NCI-H446 treated with DMSO at 0.1 percent for 48 hours (cell line): ENCODE results near the gene ZNF594.
"Not testable (repeated sequence)": the region's sequence is repeated elsewhere in the genome, so short reads cannot be mapped to it uniquely, and the experiment has no call there.

Experiments used
- DNase-seq: peaks from one replicate; lab custom pipeline; 2025; lab: John Stamatoyannopoulos, UW

The ZNF594 gene

DNA sequence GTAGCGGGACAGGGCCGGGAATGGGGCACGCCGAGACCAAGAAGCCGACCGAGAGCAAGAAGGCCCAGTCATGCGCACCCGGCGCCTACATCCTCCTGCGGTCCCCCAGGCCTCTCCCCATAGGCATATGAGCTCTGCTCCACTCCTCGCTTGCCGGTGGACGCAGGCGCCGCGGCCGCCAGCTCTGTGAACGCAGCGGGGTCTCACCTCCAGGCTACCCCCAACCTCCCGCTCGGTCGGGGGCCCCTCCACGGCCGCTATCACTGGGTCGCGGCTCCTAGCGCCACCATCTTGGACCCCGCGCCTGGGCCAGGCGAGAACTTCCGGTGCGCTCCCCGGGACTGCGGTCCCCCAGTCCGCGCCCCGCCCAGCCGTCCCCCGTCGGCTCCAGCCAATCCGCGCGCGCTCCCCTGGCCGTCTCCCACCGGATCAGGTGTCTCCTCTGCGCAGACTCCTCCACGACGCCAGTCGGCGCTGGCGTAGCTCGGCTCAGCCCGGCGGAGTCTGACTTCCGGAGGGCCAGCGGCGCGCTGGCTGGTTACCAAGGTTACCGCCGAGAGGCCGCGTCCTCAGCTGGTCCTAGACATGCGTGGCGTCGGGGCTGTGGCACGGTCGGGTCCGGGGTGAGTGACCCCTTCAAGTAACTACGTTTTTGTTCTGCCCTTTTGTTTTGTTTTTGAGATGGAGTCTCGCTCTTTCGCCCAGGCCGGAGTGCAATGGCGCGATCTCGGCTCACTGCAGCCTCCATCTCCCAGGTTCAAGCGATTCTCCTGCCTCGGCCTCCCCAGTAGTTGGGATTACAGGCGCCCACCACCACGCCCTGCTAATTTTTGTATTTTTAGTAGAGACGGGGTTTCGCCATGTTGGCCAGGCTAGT lies at the start of gene ZNF594:
Gene ZNF594, minus strand, starts transcription at position 328 of the 877 bp plus-strand sequence. CDS start 7,612 bp downstream, outside the sequence.
- peak; percentile 86 for DNase-seq

GRCh38 chr17:5239769-5240168 lies 48.1 kb upstream of the ZNF594 start:
- DNase-seq: not testable (repeated sequence)

- DNase-seq: no peak
These were observed 46.7 kb upstream of the ZNF594 start for GRCh38 chr17:5238333-5238732.

- DNase-seq: no peak
These were observed 45.9 kb upstream of the ZNF594 start for GRCh38 chr17:5237541-5238016.

GRCh38 chr17:5236938-5237540 lies 45.4 kb upstream of the ZNF594 start:
- no peak for DNase-seq

DNA sequence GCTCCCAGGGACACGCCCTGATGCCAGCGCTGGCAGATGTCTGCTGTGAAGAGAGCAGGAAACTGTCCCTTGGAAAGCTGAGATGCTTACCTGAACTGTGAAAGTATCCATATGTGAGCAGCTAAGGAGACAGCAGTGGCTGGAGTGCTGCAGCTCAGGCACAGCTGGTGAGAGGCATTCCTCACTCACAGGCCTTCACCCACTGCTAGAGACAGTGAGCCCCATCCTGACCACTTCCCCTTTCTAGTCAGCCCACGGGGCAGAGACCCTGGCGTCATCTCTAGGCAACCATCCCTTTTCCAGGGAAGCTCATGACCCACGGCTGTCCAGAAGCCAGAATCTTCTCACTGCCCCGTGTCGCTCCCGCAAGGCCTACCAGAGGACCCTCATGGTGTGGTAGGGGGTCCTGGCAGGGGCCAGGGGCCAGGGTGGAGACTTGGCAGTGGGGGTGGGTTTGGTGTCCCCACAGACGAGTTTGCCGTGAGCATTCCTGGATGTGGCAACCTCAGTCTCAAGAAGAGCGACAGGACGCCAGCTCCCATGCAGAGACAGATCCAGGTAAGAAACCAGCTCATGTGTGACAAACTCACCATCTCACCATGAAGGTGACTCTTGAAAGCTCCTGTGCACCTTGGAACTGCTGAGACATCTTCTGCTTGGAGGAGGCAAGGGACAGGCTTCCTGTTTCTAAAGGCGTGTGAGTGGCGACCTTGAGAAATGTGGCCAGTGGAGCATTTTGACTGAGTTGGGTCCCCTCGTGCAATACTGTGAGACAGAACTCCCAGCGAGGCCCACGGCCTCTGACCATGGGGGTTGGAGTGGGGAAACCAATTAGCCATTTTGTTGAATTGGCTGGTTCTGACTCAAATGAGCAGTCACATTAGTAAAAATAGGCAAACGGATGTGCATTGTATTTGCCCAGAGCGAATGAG lies 43.2 kb upstream of the ZNF594 start, which contains the start of gene SCIMP:
Gene SCIMP, minus strand, starts transcription at position 216 of the 932 bp plus-strand sequence. Its CDS starts 105 bp downstream, at position 111.
- DNase-seq: no peak

DNA sequence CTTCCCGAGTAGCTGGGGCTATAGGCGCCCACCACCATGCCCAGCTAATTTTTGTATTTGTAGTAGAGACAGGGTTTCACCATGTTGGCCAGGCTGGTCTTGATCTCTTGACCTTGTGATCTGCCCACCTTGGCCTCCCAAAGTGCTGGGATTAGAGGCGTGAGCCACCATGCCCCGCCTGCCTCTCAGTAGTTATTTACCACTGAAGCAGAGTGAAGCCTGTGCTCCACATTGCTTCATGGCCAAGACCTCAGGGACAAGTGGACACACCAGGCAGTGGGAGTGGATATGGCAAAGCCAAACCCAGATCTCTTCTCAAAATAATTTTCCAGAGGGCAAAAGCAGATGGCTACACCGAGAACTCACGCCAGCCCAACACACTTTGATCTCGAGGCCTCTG lies 41.8 kb upstream of the ZNF594 start:
- DNase-seq: not testable (repeated sequence)

GRCh38 chr17:5226940-5227878 lies 35.5 kb upstream of the ZNF594 start:
- DNase-seq: no peak

DNA sequence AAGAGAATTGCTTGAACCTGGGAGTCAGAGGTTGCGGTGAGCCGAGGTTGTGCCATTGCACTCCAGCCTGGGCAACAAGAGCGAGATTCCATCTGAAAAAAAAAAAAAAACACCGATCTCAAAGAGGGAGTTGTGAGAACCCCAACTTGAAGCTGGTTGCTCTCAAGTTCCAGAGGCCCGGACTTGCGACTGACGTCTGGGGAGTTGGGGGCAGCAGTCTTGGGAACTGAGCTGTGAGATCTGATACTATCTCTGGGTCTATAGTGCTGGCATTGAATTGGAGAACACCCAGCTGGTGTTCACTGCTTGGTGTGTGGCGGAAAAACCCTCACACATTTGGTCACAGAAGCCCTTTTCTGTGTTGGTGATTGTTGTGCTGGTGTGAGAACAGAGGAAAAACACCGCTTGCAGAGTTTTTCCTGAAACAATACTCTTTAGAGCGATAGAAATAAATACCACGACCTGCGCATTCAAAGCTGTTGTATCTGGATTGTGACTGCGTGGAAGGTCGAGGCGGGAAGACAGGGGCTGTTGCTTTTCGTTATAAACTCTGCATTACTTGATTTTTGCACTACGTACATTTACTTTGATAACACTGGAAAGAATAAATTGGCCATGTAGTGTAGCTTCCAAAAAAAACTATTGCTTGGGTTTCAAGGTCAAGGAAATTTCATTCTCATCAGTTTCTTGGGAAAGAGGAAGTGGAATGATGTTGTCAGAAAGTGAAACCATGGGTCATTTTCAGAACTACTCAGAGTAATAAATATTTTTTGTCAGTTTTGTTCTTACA lies 34.2 kb upstream of the ZNF594 start:
- no peak for DNase-seq

DNA sequence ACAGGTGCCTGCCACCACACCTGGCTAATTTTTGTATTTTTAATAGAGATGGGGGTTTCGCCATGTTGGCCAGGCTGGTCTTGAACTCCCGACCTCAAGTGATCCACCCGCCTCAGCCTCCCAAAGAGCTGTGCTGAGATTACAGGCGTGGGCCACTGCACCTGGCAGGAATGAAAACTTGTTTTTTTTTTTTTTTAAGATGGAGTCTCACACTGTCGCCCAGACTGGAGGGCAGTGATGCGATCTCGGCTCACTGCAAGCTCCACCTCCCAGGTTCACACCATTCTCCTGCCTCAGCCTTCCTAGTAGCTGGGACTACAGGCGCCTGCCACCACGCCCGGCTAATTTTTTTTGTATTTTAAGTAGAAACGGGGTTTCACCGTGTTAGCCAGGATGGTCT lies 30.2 kb upstream of the ZNF594 start:
- DNase-seq: not testable (repeated sequence)

DNA sequence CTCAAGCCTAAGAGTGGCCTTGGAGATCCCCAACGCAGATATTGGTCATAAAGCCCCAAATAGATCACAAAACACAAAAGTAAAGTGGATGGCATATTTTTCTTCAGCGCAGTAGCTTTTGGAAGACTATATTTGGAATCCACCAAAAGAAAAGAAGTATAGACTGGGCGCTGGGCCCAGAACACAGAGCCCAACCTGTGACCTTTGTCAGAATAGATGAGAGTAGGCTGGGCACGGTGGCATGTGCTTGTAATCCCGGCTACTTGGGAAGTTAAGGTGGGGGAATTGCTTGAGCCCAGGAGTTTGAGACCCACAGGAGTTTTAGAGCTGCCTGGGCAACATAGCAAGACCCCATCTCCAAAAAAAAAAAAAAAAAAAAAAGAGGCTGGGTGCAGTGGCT lies 28.4 kb upstream of the ZNF594 start:
- DNase-seq: no peak

- no peak for DNase-seq
These were observed 27.9 kb upstream of the ZNF594 start for GRCh38 chr17:5219536-5219935.

DNA sequence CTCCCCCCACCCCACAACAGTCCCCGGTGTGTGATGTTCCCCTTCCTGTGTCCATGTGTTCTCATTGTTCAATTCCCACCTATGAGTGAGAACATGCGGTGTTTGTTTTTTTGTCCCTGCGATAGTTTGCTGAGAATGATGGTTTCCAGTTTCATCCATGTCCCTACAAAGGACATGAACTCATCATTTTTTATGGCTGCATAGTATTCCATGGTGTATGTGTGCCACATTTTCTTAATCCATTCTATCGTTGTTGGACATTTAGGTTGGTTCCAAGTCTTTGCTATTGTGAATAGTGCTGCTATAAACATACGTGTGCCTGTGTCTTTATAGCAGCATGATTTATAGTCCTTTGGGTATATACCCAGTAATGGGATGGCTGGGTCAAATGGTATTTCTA lies 25.9 kb upstream of the ZNF594 start:
- DNase-seq: not testable (repeated sequence)

- DNase-seq: no peak
These were observed 19.8 kb upstream of the ZNF594 start for GRCh38 chr17:5211458-5211857.

GRCh38 chr17:5210614-5211252 lies 19.1 kb upstream of the ZNF594 start:
- no peak for DNase-seq

GRCh38 chr17:5210091-5210490 lies 18.4 kb upstream of the ZNF594 start:
- DNase-seq: no peak

GRCh38 chr17:5209396-5209795 lies 17.7 kb upstream of the ZNF594 start:
- DNase-seq: no peak

- no peak for DNase-seq
These were observed 12.2 kb upstream of the ZNF594 start for GRCh38 chr17:5203908-5204294.

- DNase-seq: no peak
These were observed 11.7 kb upstream of the ZNF594 start for GRCh38 chr17:5203178-5203907.
